NCI-H2029 (cell line): ENCODE measurements around the gene IGFBP1.
A peak's percentile ranks its signal among the peaks of the same experiment; 100 is the strongest.
"Not testable (repeated sequence)": the region's sequence is repeated elsewhere in the genome, so short reads cannot be mapped to it uniquely, and the experiment has no call there.

ENCODE experiments used
- DNase-seq: peaks from one replicate; lab custom pipeline; 2025; lab: John Stamatoyannopoulos, UW

IGFBP1 gene

GRCh38 chr7:45888185-45888992 is at the start of gene IGFBP1:
Gene IGFBP1, plus strand, starts transcription at chr7:45888488. Its CDS starts 165 bp downstream, at chr7:45888653.
- DNase-seq, result no peak

- DNase-seq, result not testable (repeated sequence)
Measured at GRCh38 chr7:45838852-45839251, 49.4 kb upstream of the IGFBP1 start.

- DNase-seq, result peak; percentile 47
Measured at GRCh38 chr7:45841926-45842717, 46.2 kb upstream of the IGFBP1 start.

GRCh38 chr7:45846536-45846935 is 41.8 kb upstream of the IGFBP1 start:
- not testable (repeated sequence) for DNase-seq

GRCh38 chr7:45848734-45849133 is 39.6 kb upstream of the IGFBP1 start:
- not testable (repeated sequence) for DNase-seq

DNA sequence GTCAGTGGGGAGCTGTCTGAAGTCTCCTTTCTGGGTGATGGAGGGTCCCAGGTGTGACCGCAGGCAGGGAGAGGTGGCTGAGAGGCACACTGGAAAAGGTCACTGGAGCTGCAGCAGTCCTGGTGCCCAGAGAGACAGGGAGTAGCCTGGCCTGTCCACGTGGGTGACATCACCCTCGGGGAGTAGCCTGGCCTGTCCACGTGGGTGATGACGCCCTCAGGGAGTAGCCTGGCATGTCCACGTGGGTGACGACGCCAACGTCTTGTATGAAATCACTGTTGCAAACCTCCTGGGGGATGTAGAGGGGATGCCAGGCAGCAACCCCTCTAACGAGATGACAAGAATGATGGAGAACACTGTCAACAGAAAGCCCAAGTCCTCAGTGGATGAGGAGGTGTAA is 35.3 kb upstream of the IGFBP1 start:
- DNase-seq, result not testable (repeated sequence)

DNA sequence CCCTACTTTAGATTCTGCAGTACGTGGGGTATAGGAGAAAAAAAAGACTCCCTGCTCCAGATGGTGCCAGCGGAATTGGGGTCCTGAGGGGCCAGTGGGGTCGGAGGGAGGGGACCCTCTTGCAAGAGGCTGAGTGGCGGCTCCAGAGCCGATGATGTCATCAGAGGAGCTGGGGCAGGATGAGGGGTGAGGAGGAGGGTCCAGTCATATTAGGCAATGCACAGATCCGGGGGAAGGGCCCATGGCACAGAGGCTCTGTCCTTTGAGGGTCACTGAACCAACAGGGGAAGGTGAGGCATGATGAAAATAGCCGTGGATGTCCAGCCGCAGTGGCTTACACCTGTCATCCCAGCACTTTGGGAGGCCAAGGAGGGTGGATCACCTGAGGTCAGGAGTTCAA is 34.8 kb upstream of the IGFBP1 start:
- not testable (repeated sequence) for DNase-seq

DNA sequence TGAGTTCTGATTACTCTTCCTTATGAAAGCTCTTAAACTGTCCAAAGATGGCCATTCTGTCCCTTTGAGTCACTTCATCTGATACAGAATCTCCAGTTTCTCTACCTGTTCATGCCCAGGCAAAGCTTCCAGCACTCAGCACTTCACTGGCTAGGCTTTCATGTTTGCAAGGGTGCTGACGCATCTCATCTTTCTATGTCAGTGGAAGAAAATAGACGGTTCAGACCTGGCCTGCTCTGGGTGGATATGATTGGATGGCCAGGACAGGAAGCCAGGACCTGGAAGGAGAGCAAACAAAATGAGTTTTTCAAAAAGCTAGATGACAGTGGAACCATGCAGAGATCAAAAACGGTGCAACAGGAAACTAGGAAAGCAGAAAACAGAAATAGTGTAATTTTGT is 32.6 kb upstream of the IGFBP1 start:
- DNase-seq, result peak; percentile 12

GRCh38 chr7:45856888-45857287 is 31.4 kb upstream of the IGFBP1 start:
- DNase-seq, result not testable (repeated sequence)

DNA sequence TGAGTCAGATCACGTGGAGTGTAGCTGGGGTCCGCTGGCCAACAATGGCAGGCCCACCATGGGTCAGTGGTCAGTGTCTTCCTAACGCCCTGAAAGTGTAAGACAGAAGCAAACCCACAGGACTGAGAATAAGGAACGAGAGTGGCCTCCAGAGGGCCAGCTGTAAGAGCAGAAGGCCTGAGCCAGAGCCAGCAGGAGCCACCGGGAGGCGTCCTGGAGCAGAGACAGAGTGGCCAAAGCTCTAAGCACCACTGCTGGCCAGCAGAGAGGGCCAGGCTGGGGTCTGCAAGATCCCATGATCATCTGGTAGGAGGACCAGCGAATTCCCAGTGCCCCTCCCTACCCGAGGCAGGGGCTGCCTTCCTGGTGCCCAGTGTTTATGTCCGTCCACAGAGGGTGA is 24.6 kb upstream of the IGFBP1 start:
- no peak for DNase-seq

- no peak for DNase-seq
Measured at GRCh38 chr7:45865594-45866410, 22.5 kb upstream of the IGFBP1 start.

DNA sequence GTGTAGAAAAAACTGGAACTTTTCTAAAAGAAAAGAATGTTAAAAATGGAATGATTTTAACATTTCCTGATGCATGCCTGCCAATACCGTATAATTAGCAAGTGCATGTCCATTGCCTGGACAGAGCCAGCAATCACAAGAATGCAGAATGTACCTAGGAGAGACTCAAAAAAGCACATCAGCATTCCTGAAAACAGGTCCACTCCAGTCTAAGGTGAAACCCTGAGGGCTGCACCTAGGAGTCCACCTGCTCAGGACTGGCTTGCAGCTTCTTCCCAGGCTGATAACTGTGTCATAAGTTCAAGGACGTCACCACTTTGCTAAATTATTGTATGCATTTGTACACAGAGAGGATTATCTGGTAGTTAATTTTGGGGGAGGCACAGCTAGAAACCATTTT is 20.8 kb upstream of the IGFBP1 start:
- no peak for DNase-seq

- no peak for DNase-seq
Measured at GRCh38 chr7:45869426-45869825, 18.9 kb upstream of the IGFBP1 start.

DNA sequence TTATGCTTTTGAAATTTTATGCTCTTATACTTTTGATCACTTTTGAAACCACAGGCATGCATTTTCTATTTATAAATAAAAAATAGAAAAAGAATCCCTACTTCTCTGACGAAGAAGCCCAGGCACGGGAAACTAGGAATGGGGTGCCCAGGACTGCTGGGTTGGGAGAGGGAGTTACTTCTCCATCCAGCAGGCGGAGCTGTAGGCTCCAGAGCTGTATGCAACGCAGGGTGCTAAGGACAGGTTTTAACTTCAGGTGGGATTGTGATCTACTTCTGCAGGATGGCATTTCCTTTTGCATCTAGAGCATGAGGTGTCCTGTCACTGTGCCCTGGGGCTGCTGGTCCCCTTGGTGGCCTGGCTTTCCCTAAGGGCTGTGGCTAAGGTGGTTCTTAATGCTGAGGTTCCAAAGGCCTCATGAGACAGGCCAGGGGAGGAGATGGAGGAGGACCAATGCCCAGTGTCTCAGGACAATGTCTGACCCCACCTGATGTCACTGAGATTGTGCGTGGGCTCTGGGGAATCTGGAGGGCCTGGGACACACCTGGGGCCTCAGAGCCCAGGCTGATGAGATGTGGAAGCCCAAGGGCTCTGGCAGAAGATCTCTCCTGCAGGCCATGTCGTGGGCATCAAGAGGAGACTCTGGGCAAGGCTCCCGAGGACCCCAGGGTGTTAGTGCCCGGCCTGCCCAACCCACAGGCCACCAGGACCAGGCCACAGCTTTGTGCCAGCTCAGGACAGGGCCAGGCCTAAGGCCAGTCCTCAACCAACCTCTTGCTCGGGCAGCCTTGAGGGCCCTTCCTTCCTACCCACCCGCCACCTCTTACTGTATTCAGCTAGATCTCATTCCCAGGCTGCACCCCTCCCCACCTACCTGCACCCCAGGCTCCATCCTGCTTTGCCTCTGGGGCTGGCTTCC is 15.9 kb upstream of the IGFBP1 start:
- no peak for DNase-seq

DNA sequence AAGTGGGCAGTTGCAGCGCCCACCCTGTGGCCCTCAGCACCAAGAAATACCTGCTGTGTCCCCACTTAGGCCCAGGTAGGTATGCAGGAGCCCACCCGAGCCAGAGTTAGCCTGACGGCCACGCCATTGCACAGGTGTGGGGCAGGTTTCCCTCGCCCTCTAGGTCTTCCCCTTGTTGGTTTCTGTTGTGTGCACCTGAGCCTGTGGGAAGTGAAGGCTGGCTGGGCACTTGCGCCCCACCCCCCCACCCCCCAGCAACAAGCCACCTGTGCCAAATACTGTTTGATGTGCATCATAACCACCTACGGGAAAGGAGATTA is 15.3 kb upstream of the IGFBP1 start, which contains the start of gene CCDC201:
CCDC201 (minus strand) TSS at position 48 of the 320 bp plus-strand sequence. CDS start 75 bp downstream, outside the sequence.
- no peak for DNase-seq

DNA sequence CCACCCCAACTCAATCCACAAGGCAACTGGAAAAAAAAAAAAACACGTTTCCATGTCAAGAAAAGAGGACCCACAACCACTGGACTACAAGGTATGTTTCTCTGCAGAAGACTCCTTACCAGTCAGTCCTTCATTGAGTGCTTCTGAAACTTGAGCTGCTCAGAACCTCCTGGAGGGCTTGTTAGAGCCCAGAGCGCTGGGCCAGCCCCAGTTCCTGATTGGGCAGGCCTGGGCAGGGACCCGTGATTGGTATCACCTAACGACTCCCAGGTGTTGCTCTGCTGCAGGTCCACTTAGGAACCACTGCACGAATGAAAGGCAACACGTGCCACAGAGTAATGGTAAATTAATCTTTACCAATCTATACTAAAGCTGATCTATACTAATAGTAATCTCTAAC is 14.9 kb upstream of the IGFBP1 start:
- DNase-seq, result peak; percentile 40

- no peak for DNase-seq
Measured at GRCh38 chr7:45874408-45875131, 13.7 kb upstream of the IGFBP1 start.

- no peak for DNase-seq
Measured at GRCh38 chr7:45876519-45876918, 11.8 kb upstream of the IGFBP1 start.

GRCh38 chr7:45878457-45879144 is 9.7 kb upstream of the IGFBP1 start:
- DNase-seq, result no peak

- no peak for DNase-seq
Measured at GRCh38 chr7:45880433-45880860, 7.8 kb upstream of the IGFBP1 start.
